GM21576 (cell line): ENCODE data around the gene IRF4.
"Not testable (repeated sequence)": the region's sequence is repeated elsewhere in the genome, so short reads cannot be mapped to it uniquely, and the experiment has no call there.

ENCODE experiments used
- ATAC-seq: cut with Tn5 transposase; IDR thresholded peaks from one replicate; pipeline ENCODE4 v1.9.1; 2021; ENCODE audit warnings: mild to moderate bottlenecking, moderate library complexity; ENCODE audit not compliant: unreplicated experiment

IRF4 gene

DNA sequence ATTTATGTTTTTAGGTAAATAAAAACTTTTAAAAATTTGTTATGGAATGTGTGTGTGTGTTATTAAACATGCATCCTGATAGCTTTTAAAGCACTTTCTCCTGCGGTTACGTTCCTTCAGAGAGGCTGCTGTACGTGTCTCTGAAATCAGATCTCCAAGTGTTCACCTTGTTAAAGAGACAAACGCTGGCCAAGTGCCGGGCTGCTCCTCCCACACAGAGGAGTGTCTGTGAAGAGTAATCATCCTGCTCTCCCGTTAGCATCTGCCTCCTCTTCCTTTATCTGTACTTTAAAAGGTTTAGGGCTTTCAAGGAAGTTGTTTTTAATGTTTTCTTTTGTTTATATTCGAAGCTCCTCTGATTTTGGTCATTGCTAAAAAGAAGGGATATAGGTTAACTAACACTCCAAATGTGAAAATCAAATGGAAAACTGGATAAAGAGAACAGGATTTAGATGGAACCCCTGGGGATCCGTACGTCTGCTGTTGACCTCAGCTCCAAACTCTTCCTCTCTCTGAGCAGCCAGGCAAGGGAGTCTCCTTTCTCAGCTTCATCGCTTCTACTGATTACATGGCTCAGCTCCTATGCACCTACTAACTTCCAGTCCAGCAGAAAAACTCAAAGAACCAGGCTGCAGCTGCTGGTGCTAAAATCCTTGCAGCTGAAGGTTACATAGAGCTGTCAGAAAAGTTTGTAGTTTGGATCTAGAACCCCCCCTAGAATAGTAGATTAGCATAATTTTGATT, 20.0 kb downstream of the IRF4 start:
- ATAC-seq, result no peak

DNA sequence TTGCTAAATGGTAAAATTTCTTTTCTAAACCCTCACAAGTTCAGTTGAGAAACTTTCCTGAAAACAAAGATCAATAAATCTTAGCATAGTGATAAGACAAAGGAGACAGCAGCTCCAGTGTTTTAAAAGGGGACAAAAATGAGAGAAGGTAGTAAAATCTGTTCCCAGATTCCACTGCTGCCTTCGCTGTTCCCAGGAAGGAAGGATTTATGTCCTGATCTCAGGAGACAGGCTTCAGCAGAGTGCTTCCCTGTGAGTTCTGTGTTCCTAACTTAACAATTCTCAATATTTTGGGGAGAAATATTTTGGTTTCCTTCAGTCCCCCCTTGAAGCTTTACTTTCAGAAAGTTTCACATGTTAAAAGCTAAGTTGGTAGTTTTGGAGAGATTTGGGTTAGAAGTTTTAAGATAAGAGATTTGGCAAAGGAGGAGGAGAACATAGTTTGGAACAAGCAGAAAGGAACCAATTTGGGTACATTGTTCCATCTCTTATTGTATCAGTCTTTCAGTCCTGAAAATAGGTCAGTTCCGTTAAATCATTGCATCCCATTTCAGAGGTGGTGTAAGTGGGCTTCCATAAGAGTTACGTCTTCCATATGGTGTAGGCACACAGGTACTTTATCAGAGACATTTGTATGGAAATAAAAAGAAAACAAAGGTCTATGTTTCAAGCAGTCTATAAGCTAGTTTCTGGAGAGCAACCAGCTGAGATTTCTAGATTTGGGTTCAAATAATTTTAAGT, 20.8 kb downstream of the IRF4 start:
- no peak for ATAC-seq

DNA sequence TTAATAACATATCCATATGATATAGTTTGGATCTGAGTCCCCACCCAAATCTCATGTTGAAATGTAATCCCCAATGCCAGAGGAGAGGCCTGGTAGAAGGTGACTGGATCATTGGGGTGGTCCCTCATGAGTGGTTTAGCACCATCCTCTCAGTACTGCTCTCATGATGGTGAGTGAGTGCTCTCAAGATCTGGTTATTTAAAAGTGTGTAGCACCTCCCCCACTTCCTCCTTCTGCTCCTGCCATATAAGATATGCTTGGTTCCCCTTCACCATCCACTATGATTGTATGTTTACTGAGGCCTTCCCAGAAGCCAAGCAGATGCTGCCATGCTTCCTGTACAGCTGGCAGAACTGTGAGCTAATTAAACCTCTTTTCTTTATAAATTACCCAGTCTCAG, 22.9 kb downstream of the IRF4 start:
- ATAC-seq, result no peak

DNA sequence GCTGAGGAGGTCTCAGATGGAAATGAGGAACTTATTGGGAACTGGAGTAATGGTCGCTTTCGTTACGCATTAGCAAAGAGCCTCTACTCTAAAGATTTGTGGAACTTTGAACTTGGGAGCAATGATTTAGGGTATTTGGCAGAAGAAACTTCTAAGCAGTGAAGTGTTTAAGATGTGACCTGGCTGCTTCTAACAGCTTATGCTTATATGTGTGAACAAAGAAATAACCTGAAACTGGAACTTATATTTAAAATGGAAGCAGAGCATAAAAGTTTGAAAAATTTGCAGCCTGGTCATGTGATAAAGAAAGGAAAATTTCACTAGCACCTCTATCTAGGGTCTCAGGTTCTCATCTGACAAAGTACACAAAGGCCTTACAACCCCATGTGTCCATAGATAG, 23.5 kb downstream of the IRF4 start:
- ATAC-seq, result no peak

DNA sequence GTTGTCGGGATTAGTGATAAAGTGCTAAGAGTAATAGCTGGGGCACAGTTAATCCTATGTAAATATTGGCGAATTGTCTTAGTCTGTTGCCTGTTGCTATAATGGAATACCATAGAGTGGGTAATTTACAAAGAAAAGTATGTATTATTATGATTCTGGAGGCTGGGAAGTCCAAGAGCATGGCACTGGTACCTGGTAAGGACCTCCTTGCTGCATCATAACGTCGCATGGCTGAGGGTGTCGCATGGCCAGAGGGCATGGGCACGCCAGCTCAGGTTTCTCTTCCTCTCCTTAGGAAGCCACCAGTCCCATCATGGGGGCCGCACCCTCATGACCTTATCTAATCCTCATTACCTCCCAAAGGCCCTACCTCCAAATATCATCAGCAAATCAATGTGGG, 29.7 kb downstream of the IRF4 start:
- no peak for ATAC-seq

DNA sequence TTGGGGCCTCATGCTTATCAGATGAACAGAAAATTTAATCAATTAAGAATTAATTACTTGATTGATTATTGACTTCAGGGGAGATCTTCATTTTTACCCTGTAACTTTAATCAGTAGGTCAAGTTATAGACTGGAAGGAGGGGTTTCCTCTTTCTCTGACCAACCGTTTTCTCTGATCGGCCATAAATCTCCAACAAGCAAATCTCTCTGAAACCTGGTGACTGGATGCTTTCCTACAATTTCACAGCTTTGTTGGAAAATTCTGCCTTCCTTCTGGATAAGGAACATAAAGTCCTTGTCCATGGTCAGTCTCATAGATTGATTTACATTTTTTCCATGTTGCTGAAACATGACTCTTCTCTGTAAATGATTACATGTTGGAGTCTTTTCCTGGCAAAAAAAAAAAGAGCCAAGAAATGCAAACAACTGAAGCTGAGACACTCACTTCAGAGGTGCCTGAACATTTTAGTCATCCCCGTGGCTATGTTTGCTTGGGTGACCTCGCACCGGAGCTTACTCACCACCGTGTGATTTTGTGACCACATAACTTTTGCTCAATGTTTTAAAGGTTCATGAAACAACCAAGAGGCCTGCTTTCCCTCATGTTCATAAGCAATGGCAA, 31.0 kb downstream of the IRF4 start:
- peak; percentile 81 for ATAC-seq

DNA sequence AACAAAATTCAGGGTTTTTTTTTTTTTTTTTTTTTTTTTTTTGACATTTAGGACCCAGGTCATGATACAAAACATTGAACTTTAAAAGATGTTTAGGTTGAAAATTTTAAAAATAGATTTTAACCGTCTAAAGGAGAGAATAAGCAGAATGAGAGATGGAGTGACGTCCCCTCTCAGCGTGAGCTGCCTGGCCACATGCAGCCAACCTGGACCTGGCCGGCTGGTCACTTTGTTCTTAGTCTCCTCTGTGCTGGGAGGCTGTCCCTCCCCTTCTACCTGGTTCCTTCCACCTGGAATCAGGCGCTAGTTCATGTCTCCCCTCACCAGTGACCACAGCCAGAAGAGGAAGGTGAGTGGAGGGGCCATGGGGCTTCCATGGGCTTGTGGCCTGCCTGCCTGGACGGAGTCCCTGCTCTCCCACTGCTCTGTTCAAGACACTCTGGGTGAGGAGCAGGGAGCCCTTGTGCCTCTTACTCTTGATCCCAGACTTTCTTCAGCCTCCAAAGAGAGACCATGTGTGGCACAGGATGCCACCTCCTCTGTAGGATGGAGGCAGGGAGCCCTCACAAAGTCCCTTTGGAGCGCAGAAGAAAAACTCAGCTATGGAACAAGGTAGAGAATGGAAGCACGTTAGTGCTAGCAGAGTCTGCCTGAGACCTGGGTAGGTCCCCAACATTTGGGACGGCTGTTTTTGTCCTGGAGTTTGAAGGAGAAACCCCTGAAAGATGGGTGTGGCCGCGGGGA, 31.7 kb downstream of the IRF4 start:
- no peak for ATAC-seq

DNA sequence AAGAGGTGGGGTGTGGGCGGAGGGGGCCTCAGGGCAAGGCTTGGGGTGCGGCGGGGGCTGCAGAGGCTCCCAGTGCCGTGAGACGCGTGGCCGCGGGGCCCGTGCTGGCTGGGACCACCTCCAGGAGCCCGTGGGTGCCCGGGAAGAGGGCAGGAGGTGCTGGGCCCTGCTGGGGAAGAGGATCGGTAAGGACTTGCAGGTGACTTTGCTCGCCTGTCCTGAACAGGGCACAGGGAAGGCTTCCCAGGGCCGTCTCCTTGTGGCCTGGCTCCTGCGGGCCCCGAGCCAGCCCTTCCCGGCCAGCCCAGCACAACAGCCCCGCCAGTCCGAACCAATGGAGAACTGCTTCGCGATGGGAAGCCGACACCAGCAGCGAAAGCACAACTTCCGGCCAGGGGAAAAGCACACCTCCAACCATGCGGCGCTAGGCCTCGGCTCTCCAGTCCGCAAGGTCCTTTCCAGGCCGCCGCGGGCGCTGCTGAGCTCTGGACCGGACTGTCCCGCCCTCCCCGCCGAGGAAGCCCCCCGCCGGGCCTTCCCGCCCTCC, 32.3 kb downstream of the IRF4 start:
- ATAC-seq, result no peak

DNA sequence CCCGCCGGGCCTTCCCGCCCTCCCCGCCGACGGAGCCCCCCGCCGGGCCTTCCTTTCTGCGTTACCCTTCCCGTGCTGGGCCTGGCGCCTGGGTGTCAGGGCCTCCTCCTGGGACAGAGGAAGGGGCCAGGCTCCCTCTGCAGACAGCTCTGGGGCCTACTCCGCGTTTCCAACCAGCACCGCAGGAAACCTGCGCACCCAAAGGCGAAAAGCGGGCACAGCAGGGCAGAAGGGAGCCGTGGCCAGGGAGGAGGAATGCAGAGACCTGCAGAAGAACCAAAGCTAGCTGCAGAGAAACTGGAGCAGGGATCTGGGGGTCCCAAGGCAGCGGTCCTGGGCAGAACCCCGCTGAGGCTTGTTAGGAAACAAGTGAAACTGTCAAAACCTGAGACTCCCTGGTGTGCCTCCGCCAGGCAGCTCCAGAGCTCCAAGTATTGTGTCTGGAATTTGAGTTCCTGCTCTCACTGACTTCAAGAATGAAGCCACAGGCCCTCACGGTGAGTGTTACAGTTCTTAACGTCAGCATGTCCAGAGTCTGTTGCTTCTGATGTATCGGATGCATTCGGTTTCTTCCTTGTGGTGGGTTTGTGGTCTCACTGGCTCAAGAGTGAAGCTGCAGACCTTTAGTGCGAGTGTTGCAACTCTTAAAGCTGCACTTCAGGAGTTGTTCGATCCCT, 33.3 kb downstream of the IRF4 start:
- ATAC-seq, result no peak

DNA sequence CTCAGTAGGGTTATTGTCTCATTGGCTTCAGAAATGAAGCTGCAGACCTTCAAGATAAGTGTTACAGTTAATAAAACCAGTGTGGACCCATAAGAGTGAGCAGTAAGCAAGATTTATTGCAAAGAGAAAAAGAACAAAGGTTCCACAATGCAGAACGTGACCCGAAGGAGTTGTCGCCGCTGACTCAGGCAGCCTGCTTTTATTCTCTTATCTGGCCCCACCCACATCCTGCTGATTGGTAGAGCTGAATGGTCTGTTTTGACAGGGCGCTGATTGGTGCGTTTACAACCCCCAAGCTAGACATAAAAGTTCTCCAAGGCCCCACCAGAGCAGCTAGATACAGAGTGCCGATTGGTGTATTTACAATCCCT, 33.9 kb downstream of the IRF4 start:
- ATAC-seq, result not testable (repeated sequence)

DNA sequence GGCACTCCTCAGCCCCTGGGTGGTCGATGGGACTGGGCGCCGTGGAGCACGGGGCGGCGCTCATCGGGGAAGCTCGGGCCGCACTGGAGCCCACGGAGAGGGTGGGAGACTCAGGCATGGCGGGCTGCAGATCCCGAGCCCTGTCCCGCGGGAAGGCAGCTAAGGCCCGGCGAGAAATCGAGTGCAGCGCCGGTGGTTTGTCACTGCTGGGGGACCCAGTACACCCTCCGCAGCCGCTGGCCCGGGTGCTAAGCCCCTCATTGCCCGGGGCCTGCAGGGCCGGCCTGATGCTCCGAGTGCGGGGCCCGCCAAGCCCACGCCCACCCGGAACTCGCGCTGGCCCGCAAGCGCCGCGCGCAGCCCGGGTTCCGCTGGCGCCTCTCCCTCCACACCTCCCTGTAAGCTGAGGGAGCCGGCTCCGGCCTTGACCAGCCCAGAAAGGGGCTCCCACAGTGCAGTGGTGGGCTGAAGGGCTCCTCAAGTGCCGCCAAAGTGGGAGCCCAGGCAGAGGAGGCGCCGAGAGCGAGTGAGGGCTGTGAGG, 34.7 kb downstream of the IRF4 start:
- ATAC-seq, result not testable (repeated sequence)

DNA sequence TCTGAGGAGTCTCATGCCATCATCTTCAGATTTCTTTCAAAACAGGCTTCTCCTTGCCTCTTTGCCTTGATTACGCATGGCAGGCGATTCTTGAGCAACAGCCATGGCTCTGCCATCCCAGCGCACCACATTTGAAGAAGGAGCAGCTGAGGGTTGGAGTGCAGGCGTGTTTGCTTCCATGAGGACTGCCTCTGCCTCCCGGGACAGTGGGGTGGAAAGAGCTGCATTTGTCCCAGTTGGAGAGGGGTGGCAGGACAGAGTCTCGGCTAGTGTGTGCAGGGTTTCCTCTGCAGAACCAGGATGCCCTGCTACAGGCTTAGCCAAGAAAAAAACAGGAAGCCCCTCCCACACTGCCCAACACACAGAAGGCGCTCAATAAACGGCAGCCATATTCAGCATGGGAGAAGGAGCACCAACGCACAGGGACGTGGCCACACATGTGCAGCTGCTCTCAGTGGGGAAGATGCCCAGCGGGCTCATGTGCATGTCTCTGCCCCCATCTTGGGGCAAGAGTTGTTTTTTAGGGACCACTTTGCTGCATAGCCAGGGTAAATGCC, 36.6 kb downstream of the IRF4 start:
- no peak for ATAC-seq

DNA sequence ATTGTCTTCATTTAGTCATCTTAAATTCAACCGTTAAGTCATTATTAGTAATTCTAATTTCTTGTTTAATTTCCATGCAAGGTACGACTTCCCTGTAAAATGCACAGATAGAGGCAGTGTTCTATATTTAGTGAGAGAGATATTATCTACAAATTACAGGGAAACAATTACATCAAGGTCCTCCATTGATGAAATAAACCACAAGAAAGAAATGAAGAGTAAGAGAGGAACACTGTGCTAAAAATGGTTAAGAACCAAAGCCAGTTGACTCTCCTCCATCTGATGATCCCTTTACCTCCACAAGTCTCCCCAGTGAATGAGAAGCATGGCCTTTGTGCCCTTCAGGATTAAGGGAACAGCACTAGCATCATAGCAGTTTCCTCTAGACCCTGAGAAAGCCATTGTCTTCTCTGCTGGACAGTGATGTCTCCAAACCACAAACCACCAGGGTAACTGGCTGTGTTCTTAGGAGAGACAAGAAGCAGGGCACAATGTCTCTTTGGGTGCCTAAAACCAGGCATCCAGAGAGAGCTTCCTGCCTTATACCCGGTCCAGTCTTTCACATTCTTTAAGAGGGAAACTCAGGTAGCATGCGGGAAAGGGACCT, 38.1 kb downstream of the IRF4 start:
- no peak for ATAC-seq

DNA sequence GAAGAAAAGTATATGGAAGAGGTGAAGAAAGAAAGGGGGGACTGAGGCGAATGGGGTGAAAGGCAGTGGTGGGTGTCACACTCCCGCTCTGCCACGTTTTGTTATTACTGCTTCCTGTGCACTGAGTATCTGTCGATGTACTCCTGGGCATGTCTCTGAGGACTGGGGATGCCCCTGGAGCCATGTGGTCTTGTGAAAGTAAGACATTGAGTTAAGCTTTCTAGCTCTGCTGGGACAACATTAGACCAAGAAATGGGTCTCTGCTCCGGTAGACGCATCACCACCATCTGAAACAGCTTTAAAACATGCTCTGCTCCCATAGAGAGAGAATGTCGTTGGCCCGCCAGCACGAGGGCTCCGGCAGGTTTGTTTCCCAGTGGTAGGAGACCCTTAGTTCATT, 40.0 kb downstream of the IRF4 start:
- ATAC-seq, result peak; percentile 66

DNA sequence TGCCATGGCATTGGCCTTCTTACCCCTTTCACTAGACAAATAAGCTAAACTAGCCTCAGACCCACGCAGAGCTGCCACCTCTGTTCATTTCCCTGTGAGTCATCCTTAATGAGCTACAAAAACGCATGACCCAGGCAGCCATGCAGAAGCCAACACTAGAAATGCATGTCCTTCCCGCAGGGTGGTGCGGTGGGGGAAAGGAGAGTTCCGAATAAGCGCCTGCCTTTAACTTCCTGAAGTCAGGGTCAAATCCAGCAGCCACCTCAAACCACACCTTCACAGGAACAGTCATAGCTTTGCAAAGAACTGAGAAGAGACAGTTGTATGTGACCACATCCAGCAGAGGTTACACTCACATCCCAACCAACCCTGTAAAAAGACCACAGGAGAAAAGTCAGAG, 40.4 kb downstream of the IRF4 start:
- ATAC-seq, result no peak

DNA sequence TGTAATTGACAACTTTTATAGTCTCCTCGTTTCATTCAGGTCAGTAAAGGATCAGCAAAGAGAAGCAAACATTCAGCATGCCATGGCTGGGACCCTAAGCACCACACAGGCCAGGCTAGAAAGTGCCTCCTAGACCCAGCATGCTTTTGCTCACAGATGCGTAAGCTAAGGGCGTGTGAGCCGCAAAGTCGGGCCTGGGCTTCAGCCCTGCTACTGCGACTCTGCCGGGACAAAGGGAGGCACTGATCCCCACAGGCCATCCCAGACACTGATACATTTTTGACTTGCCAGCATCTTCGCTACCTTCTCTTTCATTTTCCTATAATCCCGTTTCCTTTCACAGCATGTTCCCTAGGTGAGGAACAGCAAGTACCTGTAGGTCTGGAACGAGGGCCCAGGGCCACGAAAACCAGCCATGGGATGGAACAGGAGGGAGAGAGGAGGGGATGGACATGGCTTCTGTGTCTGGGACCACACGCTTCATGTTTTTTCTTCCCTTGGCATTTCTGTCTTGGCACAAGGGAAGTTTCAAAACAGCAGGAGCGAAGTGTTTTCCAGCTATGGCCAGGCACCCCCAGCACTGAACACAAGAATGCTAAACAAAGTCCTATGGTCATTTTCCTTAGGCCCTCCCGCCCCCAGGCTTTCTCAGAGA, 42.6 kb downstream of the IRF4 start:
- no peak for ATAC-seq

DNA sequence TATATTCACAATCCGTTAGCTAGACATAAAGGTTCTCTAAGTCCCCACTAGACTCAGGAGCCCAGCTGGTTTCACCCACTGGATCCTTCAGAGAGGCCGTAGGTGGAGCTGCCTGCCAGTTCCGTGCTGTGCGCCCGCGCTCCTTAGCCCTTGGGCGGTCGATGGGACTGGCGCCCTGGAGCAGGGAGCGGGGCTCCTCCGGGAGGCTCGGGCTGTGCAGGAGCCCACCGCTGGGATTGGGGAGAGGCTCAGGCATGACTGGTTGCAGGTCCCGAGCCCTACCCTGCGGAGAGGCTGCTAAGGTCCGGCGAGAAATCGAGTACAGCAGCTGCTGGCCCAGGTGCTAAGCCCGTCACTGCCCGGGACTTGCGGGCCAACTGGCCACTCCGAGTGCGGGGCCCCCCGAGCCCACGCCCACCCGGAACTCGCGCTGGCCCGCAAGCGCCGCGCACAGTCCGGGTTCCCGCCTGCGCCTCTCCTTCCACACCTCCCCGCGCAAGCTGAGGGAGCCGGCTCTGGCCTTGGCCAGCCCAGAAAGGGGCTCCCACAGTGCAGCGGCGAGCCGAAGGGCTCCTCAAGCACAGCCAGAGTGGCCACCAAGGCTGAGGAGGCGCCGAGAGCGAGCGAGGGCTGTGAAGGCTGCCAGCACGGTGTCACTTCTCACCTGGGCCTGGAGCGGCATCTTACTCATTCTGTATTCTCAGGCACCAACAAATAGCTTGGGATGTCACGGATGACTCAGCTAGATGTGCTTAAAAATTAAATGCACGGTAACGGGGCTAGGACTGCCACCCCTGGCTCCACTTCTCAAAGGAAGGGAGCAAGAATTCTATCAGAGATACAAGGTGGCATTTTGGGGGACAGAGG, 44.1 kb downstream of the IRF4 start:
- no peak for ATAC-seq
